SK-N-SH (cell line): ENCODE data around the gene S100A5. TPM values are rescaled to one million over a fixed set of nuclear protein-coding genes. Genes with fewer than 3 reads are reported as not detected.

Source experiments
- CTCF ChIA-PET: fragments of 300-600, 350-600 bp; formaldehyde crosslinking; extraction: SDS; loops from one replicate; lab custom pipeline; 2021; lab: Yijun Ruan, JAX
- POLR2A ChIA-PET: fragments of 350-600 bp; sonication (Branson Sonifier 250); formaldehyde crosslinking; extraction: SDS; loops from one replicate; lab custom pipeline; 2020; ENCODE audit warnings: antibody characterized with exemption, inconsistent platforms; lab: Yijun Ruan, JAX
- DNase-seq: peaks from one replicate; pipeline ENCODE4 v3.0.0; 2012
- H2AFZ ChIP-seq: fragments of 200-600 bp; sonication (generic); 2 replicates; pipeline ENCODE4 v1.8.1; 2016; ENCODE audit warnings: antibody characterized with exemption, mild to moderate bottlenecking, low read depth
- H3F3A ChIP-seq: fragments of 200-600 bp; sonication (generic); replicated peaks from 2 replicates; pipeline ENCODE3; 2016; ENCODE audit warnings: antibody characterized with exemption, mild to moderate bottlenecking; ENCODE audit not compliant: insufficient read depth
- H3K27ac ChIP-seq, 2 experiments: fragments of 200-500 bp in 1 of 2; fragments of 200-600 bp in 1 of 2; sonication (Bioruptor generic) in 1 of 2; sonication (generic), shearing (Covaris generic) in 1 of 2; 2 replicates each; pipeline versions ENCODE4 v1.5.1 to v1.6.1; 2014 to 2016; ENCODE audit warnings: low read depth in 2 of 2, inconsistent platforms in 1 of 2, low read length in 1 of 2, mild to moderate bottlenecking in 1 of 2, mixed read lengths in 1 of 2
- H3K27me3 ChIP-seq: fragments of 200-600 bp; sonication (generic), shearing (Covaris generic); 2 replicates; pipeline ENCODE4 v1.6.1; 2016; ENCODE audit warnings: mixed run types; ENCODE audit not compliant: insufficient read depth
- H3K36me3 ChIP-seq, 2 experiments: fragments of 200-500 bp in 1 of 2; fragments of 200-600 bp in 1 of 2; sonication (Bioruptor generic) in 1 of 2; sonication (generic) in 1 of 2; replicated peaks in 1 of 2; 2 replicates each; pipeline versions ENCODE3 to v1.5.1; 2014 to 2016; ENCODE audit warnings: low read length in 1 of 2, mild to moderate bottlenecking in 1 of 2; ENCODE audit not compliant: insufficient read depth in 2 of 2, control insufficient read depth in 1 of 2
- H3K4me1 ChIP-seq, 2 experiments: fragments of 200-500 bp in 1 of 2; fragments of 200-600 bp in 1 of 2; sonication (Bioruptor generic) in 1 of 2; sonication (generic), shearing (Covaris generic) in 1 of 2; 2 replicates each; pipeline versions ENCODE4 v1.5.1 to v1.6.1; 2014 to 2016; ENCODE audit warnings: low read depth in 1 of 2, low read length in 1 of 2, mixed run types in 1 of 2; ENCODE audit not compliant: insufficient read depth in 2 of 2, control insufficient read depth in 1 of 2
- H3K4me2 ChIP-seq: fragments of 200-600 bp; sonication (generic), shearing (Covaris generic); 2 replicates; pipeline ENCODE4 v1.6.1; 2017; ENCODE audit warnings: mixed run types
- H3K4me3 ChIP-seq, 2 experiments: fragments of 200-500 bp in 1 of 2; fragments of 200-600 bp in 1 of 2; sonication (Bioruptor generic) in 1 of 2; sonication (generic), shearing (Covaris generic) in 1 of 2; 2 replicates each; pipeline versions ENCODE4 v1.5.1 to v1.8.1; 2014 to 2016; ENCODE audit warnings: low read depth in 2 of 2, inconsistent platforms in 1 of 2, low read length in 1 of 2, mild to moderate bottlenecking in 1 of 2, mixed read lengths in 1 of 2, moderate library complexity in 1 of 2
- H3K79me2 ChIP-seq: fragments of 200-600 bp; sonication (generic); 2 replicates; pipeline ENCODE4 v1.8.1; 2017; ENCODE audit warnings: mild to moderate bottlenecking; ENCODE audit not compliant: insufficient read depth
- H3K9ac ChIP-seq: fragments of 200-600 bp; sonication (generic); 2 replicates; pipeline ENCODE4 v1.6.1; 2017; ENCODE audit warnings: mixed run types
- H3K9me2 ChIP-seq: fragments of 200-600 bp; sonication (generic); 2 replicates; pipeline ENCODE4 v1.6.1; 2017; ENCODE audit warnings: mixed run types
- H3K9me3 ChIP-seq: fragments of 200-600 bp; sonication (generic); 2 replicates; pipeline ENCODE4 v1.6.1; 2017; ENCODE audit warnings: mixed run types, mild to moderate bottlenecking, moderate library complexity
- H4K20me1 ChIP-seq: fragments of 200-600 bp; sonication (generic); 2 replicates; pipeline ENCODE4 v1.6.1; 2017; ENCODE audit warnings: mild to moderate bottlenecking, mixed run types; ENCODE audit not compliant: insufficient read depth
- CHD2 ChIP-seq: fragments of 150-350 bp; IDR thresholded peaks from 2 replicates; pipeline ENCODE4 v1.6.1; 2018; ENCODE audit warnings: low read length; ENCODE audit not compliant: partially characterized antibody
- ELF1 ChIP-seq: IDR thresholded peaks from 2 replicates; pipeline ENCODE4 v1.4.0; 2012
- FOSL2 ChIP-seq: IDR thresholded peaks from 2 replicates; pipeline ENCODE4 v1.4.0; 2012; ENCODE audit warnings: low read depth, mild to moderate bottlenecking, moderate library complexity, borderline replicate concordance
- FOXJ3 ChIP-seq: sonication (generic); formaldehyde crosslinking; IDR thresholded peaks from 2 replicates; pipeline ENCODE4 v1.5.1; 2020; ENCODE audit warnings: mild to moderate bottlenecking, missing genetic modification reagents
- FOXM1 ChIP-seq: IDR thresholded peaks from 2 replicates; pipeline ENCODE4 v1.4.0; 2012; ENCODE audit warnings: low read depth, mild to moderate bottlenecking
- GABPA ChIP-seq: IDR thresholded peaks from 2 replicates; pipeline ENCODE4 v1.4.0; 2012; ENCODE audit warnings: low read depth, mild to moderate bottlenecking
- GATA2 ChIP-seq: sonication (generic); formaldehyde crosslinking; IDR thresholded peaks from 2 replicates; pipeline ENCODE4 v1.5.0; 2020; ENCODE audit warnings: mild to moderate bottlenecking, missing genetic modification reagents
- IRF3 ChIP-seq: fragments of 150-350 bp; IDR thresholded peaks from 2 replicates; pipeline ENCODE4 v1.6.1; 2016; ENCODE audit warnings: mild to moderate bottlenecking, low read depth, low read length
- NRF1 ChIP-seq: IDR thresholded peaks from 2 replicates; pipeline ENCODE4 v1.6.1; 2012; ENCODE audit warnings: low read depth, mild to moderate bottlenecking, low read length
- RCOR1 ChIP-seq: fragments of 150-350 bp; IDR thresholded peaks from 2 replicates; pipeline ENCODE4 v1.6.1; 2017; ENCODE audit warnings: antibody characterized with exemption, low read length
- REST ChIP-seq: IDR thresholded peaks from 2 replicates; pipeline ENCODE4 v1.6.1; 2012; ENCODE audit warnings: mild to moderate bottlenecking, low read depth, low read length, moderate library complexity
- RFX5 ChIP-seq: IDR thresholded peaks from 2 replicates; pipeline ENCODE4 v1.6.1; 2012; ENCODE audit warnings: mild to moderate bottlenecking, improper control_type of control experiment, low read length
- RXRA ChIP-seq: IDR thresholded peaks from 2 replicates; pipeline ENCODE4 v1.4.0; 2012; ENCODE audit warnings: low read depth, mild to moderate bottlenecking, borderline replicate concordance
- SIN3A ChIP-seq: IDR thresholded peaks from 2 replicates; pipeline ENCODE4 v1.6.1; 2012; ENCODE audit warnings: low read depth, mild to moderate bottlenecking, low read length, moderate library complexity, borderline replicate concordance
- TCF12 ChIP-seq: IDR thresholded peaks from 2 replicates; pipeline ENCODE4 v1.4.0; 2012
- TEAD4 ChIP-seq: IDR thresholded peaks from 2 replicates; pipeline ENCODE4 v1.4.0; 2012; ENCODE audit warnings: mild to moderate bottlenecking, borderline replicate concordance; ENCODE audit not compliant: insufficient read depth
- USF1 ChIP-seq: IDR thresholded peaks from 2 replicates; pipeline ENCODE4 v1.4.0; 2012; ENCODE audit warnings: low read depth, borderline replicate concordance
- USF2 ChIP-seq: fragments of 150-350 bp; IDR thresholded peaks from 2 replicates; pipeline ENCODE4 v1.6.1; 2017; ENCODE audit warnings: antibody characterized with exemption, low read length, low read depth, borderline replicate concordance
- WGBS: methylation state at CpG from one replicate; pipeline ENCODE4 v1.1.6; 2017; ENCODE audit warnings: low lambda C conversion rate; 5-methylcytosine and 5-hydroxymethylcytosine counted together
- polyA plus RNA-seq, 3 experiments: library from polyadenylated mRNA; depleted of rRNA; stranded (reverse); fragments of >200 nt; gene quantifications; 2 replicates each; pipeline ENCODE4 v1.2.3, GENCODE V29; 2012

S100A5 gene
- polyA plus RNA-seq, 1 of the 3 experiments (the other 2 are of a cell fraction): 0.15 TPM

GRCh38 chr1:153546796-153547559 lies 6.2 kb upstream of the S100A5 start:
- CTCF ChIA-PET: interaction anchor here (1.7 to 11.8 kb wide), 3 partner anchors 10 to 36 kb away, joined by 5 to 62 read pairs (median 20); no protein-coding TSS in a partner anchor
- H3K4me2 ChIP-seq: no peak overlapping the region

More at GRCh38 chr1:153546796-153547559, 6.2 kb upstream of the S100A5 start:
- H3K4me3 ChIP-seq: no peak overlapping the region
- H3K27ac ChIP-seq: no peak overlapping the region
- no peak for DNase-seq
- H3K9me3 ChIP-seq: no peaks in the 10 kb centered on the region
- H4K20me1 ChIP-seq: no peaks in the 10 kb centered on the region
- POLR2A ChIA-PET: interaction anchor here (1.2 kb wide), 1 partner anchor 12 kb away, joined by 4 read pairs; the partner anchor contains the start of gene S100A6
- H3K9ac ChIP-seq: no peak overlapping the region
- no peak for TF ChIP-seq GABPA
- no peak for TF ChIP-seq RFX5
- TF ChIP-seq ELF1: no peak
- TF ChIP-seq FOSL2: no peak
- TF ChIP-seq GATA2 (CRISPR knock-in tag): no peak
- no peak for TF ChIP-seq CHD2
- TF ChIP-seq TCF12: no peak
- TF ChIP-seq FOXM1: no peak
- TF ChIP-seq FOXJ3: no peak
- no peak for TF ChIP-seq RCOR1
- no peak for TF ChIP-seq NRF1
- no peak for TF ChIP-seq USF2
- no peak for TF ChIP-seq RXRA
- TF ChIP-seq USF1: no peak
- no peak for TF ChIP-seq REST
- TF ChIP-seq SIN3A: no peak
- no peak for TF ChIP-seq IRF3
- no peak for TF ChIP-seq TEAD4
- WGBS: 77% methylated on average over 13 of the region's 14 CpGs
- no peaks in the 10 kb centered on the region for H3K36me3 ChIP-seq
- no peaks in the 10 kb centered on the region for H3K9me2 ChIP-seq
- H3K27me3 ChIP-seq: no peaks in the 10 kb centered on the region
- H3K79me2 ChIP-seq: no peaks in the 10 kb centered on the region
- H2AFZ ChIP-seq: no peak overlapping the region; the same call in 1 of the 2 replicates
- H3F3A ChIP-seq: peaks cover 7% of the 10 kb centered on the region
- peaks cover 58 to 65% of the 10 kb centered on the region in 2 experiments; a peak in 3 of 4 replicates for H3K4me1 ChIP-seq
